ENCODE results near the gene ZNF277.

Gene ZNF277

GRCh38 chr7:112359086-112359485, 152.6 kb downstream of the ZNF277 start:
- DNase-seq = no peak

GRCh38 chr7:112360681-112361080, 154.2 kb downstream of the ZNF277 start:
- no peak for DNase-seq

- DNase-seq = no peak
Measured at GRCh38 chr7:112361154-112361553, 154.7 kb downstream of the ZNF277 start.

GRCh38 chr7:112362053-112362650, 155.7 kb downstream of the ZNF277 start:
- no peak for DNase-seq

GRCh38 chr7:112362731-112363131, 156.2 kb downstream of the ZNF277 start:
- no peak for DNase-seq

- no peak for DNase-seq
Measured at GRCh38 chr7:112364388-112364787, 157.9 kb downstream of the ZNF277 start.

GRCh38 chr7:112365551-112365950, 159.1 kb downstream of the ZNF277 start:
- DNase-seq = no peak

GRCh38 chr7:112366886-112367285, 160.4 kb downstream of the ZNF277 start:
- DNase-seq = no peak

- no peak for DNase-seq
Measured at GRCh38 chr7:112370436-112370835, 163.9 kb downstream of the ZNF277 start.

GRCh38 chr7:112371701-112372100, 165.2 kb downstream of the ZNF277 start:
- DNase-seq = no peak

- no peak for DNase-seq
Measured at GRCh38 chr7:112372101-112372500, 165.6 kb downstream of the ZNF277 start.

- no peak for DNase-seq
Measured at GRCh38 chr7:112377593-112377992, 171.1 kb downstream of the ZNF277 start.

GRCh38 chr7:112381311-112382091, 175.0 kb downstream of the ZNF277 start:
- no peak for DNase-seq

- no peak for DNase-seq
Measured at GRCh38 chr7:112383671-112384417, 177.3 kb downstream of the ZNF277 start.

GRCh38 chr7:112385516-112385915, 179.0 kb downstream of the ZNF277 start:
- no peak for DNase-seq

GRCh38 chr7:112386619-112387018, 180.1 kb downstream of the ZNF277 start:
- no peak for DNase-seq

GRCh38 chr7:112390167-112390566, 183.7 kb downstream of the ZNF277 start:
- no peak for DNase-seq

GRCh38 chr7:112391079-112391821, 184.8 kb downstream of the ZNF277 start:
- peak; percentile 54 to 61 for DNase-seq

- DNase-seq = peak; percentile 77 to 78
Measured at GRCh38 chr7:112391841-112392286, 185.4 kb downstream of the ZNF277 start.
